ENCODE measurements around the gene ARHGEF4.

ARHGEF4 gene

DNA sequence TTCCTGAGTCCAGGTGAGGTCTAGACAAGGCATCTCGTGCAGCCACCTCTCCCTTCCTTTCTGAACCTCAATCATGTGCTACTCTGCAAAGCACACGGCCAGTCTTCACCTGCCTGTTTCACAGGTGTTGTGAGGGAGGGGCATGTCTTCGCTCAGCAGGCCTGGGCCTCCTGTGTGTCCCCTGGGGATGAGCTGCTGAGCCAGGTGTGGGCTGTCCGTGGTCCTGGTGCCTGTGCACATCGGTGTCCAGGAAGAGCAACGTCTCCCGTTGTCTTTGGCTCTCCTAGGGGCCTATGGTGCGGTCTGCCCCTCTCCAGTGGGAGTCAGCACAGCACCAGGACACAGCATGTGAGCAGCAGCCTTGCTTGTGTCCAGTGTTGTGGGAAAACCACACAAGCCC lies 16.7 kb downstream of the ARHGEF4 start:
- DNase-seq: no peak

GRCh38 chr2:130854301-130854700 lies 17.6 kb downstream of the ARHGEF4 start:
- no peak for DNase-seq

- DNase-seq: no peak
Measured at GRCh38 chr2:130864830-130865800, 28.4 kb downstream of the ARHGEF4 start.

DNA sequence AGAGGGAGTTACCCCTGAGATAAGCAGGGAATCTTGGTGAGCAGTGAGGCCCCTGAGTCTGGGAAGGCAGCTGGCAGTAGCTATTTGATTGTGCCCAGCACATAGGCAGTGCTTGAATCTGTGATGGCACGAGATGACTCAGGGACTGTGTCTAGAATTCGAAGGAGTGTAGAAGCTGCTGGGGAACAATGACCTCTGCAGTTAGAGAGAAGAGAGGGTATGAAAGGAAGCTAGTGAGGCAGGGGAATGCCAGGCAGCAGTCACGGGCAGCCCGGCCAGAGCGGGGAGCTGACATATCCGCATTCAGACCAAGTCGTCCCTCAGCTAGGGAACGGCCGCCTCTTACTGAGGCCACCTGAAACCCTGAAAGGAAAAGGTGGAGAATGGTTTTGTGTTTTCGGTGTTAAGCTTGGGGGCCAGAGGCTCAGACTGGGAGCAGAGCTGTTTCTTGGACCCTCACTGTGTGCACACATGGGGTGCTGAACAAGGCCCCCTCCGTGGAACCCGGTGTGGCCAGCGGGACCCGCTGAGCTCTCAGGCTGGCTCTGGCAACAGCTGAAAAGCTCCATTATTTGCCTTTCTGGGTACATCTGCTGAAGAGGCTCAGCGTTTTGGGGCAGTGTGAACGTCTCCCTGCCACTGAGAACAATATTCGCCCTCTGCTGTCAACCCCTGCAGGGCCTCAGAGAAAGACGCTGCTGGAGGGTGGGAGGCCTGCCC lies 32.9 kb downstream of the ARHGEF4 start:
- DNase-seq: no peak

DNA sequence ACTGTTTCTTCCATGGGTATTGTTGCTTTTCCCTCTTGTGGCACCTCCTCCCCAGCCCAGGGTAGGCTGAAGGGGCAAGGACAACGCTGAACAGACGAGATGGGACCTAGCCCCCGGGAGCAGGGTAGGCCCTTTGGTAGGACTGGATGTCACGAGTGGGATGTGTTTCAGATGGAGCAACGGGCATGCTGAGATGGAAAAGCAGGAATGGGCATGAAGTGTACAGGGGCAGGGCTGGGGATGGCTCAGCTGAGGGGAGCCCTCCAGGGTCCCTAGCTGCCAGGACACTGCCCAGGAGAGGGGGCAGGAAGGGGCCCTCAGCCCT lies 33.4 kb downstream of the ARHGEF4 start:
- no peak for DNase-seq

DNA sequence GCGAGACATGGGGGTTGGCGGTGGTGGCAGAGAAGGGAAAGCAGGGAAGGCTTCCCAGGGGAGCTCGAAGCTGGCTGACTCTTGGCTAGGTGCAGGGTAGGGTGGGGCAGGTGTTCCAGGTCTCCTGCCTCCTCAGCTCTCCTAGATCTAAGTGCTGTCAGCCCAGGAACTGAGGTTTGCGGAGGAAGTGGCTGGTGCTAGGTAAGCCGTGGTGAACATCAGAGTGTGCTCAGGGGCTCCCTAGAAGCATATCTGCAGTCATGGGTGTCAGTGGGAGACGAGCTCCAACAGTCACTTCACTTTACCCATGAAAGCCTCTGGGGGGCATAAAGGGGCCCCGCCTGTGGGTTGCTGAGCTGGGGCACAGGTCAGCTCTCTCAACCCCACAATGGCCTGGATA lies 34.1 kb downstream of the ARHGEF4 start:
- no peak for DNase-seq

- DNase-seq: no peak
Measured at GRCh38 chr2:130871843-130872740, 35.4 kb downstream of the ARHGEF4 start.

- DNase-seq: no peak
Measured at GRCh38 chr2:130872741-130873125, 36.0 kb downstream of the ARHGEF4 start.

DNA sequence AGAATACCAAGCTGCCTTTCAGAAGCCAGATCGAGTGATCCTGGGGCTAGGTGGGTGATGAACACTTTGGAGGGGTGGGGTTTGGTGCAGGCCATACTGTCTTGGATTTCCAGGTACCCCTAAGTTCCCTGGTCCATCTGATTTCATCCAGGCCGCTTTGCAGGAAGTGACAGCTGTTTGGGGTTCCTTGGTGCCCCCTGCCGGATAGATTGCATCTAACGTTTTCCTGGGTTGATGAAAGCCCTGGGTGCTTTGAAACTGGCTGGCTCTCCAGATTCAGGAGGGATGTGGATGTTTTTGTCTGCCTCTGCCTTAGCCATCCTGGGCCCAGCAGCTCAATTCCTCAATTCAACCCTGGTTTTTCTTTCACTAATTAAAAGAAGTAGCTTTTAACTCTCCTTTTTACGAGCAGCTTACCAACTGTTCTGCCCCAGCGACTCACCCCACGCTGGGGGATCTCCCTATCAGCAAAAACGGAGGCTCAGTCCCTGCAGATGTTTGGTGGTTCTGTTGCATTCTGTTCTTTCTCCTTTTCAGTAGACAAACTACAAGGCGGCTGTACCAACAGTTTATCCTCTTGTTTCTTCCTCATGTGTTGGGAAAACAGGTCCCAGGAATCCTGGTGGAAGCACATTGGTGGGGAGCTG lies 37.1 kb downstream of the ARHGEF4 start:
- peak; percentile 48 for DNase-seq

DNA sequence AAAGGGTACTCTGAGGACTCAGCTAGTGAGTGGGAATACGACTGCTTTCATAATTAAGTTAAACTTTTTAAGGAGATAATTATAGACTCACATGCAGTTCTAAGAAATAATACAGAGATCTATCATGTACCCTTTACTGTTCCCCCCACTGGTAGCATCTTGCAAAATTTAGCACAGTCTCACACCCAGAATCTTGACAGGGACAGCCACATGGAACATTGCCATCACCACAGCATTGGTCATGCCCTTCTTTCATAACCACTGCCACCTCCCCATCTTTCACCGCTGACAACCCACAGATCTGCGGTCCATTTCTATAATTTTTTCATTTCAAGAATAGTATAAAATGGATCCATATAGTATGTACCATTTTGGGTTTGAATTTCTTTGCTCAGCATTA lies 37.8 kb downstream of the ARHGEF4 start:
- DNase-seq: no peak

- DNase-seq: no peak
Measured at GRCh38 chr2:130875935-130876334, 39.2 kb downstream of the ARHGEF4 start.

- DNase-seq: no peak
Measured at GRCh38 chr2:130877258-130877657, 40.5 kb downstream of the ARHGEF4 start.

- no peak for DNase-seq
Measured at GRCh38 chr2:130878316-130878715, 41.6 kb downstream of the ARHGEF4 start.

- no peak for DNase-seq
Measured at GRCh38 chr2:130878933-130879332, 42.2 kb downstream of the ARHGEF4 start.

DNA sequence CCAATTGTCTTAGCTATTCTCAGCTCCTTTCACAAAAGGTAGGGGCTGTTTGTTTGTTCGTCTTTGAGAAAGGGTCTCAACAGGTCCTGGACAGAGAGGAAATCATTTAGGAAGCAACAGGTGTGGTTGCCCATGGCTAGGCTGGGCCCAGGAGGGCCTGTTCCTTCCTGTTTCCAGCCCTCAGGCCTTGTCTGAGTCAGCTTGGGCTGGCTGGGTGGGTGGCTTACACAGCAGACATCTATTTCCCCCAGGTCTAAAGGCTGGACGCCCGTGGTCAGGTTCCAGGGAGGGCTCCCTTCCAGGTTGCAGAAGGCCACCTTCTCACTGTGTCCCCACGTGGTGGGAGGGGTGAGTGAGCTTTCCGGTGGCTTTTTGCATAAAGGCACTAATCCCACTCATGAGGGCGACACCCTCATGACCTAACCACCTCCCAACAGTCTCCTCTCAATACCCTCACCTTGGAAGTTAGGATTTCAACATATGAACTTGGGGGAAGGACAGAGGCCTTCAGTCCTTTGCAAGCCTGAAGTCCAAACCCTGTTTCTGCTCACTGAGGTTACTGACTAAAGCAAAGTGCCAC lies 45.5 kb downstream of the ARHGEF4 start:
- no peak for DNase-seq

DNA sequence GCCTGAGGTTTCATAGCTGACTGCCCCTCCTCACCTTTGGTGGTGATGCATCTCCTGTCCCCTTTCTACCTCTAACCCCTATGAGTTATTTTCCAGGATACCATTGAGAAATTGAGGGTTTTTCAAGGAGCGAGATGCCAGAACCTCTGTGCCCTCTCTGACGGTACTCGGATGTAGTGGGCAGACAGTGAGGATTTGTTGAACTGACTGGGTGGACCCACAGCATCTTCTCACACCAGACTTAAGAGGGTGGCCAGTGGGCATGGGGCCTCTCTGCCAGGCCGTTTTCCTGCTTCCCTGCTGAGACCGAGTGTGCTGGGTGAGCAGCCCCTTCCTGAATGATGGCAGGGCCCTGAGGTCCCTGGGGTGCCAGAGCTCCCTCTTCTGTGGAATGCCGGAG lies 46.3 kb downstream of the ARHGEF4 start:
- no peak for DNase-seq

- DNase-seq: no peak
Measured at GRCh38 chr2:130883496-130883895, 46.8 kb downstream of the ARHGEF4 start.

- DNase-seq: no peak
Measured at GRCh38 chr2:130884013-130884412, 47.3 kb downstream of the ARHGEF4 start.

DNA sequence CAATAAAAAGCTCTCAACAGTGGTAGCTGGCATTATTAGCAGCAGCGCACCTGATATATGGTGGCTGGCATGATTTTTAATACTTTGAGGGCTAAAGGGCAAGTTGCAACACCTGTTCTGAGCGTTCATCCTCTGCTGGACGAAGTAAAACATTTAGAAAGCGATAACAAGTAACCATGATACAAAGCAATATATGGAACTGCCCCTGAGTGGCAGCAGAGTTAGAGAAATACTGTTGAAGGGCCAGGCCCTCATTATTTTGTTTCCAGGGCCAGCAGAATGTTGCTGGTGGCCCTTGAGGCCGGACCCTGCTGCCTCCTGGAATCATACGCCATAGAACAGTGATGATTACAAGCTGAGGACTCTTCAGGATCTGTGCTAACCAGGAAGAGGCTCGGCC lies 47.8 kb downstream of the ARHGEF4 start:
- DNase-seq: no peak

DNA sequence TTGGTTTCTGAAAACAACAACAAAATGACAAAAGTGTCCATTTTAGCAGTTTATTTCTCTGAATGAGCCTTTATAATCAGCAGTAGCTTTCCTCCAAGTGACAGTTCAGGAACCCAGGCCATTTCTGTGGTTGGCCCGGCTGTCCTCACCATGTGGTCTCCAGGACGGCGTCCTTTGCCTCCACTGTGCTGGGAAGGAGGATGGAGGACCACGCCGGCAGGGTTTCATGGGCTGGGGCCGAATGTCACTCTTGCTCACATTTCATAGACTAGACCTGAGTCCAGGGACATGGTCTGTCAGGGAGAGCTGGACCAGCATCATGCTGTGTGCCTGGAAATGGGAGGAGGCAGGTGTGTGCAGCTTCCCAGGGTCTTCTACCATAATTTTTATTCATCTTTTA lies 50.9 kb downstream of the ARHGEF4 start:
- no peak for DNase-seq

DNA sequence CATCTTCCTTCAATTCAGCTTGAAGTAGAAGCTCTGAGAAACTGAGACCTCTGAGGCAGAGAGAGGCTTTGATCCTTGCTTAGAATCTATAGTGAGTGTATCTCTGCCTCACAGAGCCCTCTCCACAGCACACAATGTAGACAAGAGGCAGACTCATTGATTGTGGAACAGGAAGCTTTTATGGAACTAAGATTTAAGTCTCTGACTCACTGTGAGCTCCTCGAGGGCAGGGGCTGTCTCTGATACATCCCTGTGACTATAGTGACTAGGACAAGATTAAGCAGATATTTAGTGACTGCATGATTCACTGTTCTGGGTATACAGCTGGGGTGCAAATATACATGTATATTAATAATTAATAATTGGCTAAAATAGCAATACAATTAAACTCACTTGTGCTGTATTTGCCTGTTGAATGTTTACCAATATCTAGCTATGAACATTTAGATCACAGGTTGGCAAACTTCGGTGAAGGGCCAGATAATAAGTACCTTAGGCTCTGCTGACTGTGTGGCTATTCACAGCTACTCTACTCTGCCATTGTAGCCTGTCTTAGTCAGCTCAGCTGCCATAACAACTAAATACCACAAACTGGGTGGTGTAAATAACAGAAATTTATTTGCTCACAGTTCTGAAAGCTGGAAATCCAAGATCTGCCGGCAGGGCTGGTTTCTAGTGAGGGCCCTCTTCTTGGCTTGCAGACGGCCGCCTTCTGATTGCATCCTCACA lies 54.4 kb downstream of the ARHGEF4 start:
- no peak for DNase-seq

- no peak for DNase-seq
Measured at GRCh38 chr2:130891966-130892365, 55.3 kb downstream of the ARHGEF4 start.
